DOHH2 (cell line): ENCODE results near the gene TMEM79.

Experiments used
- H3F3A ChIP-seq: fragments of 200-600 bp; sonication (generic), shearing (Covaris generic); 2 replicates; pipeline ENCODE4 v1.6.0; 2016; ENCODE audit warnings: antibody characterized with exemption, mild to moderate bottlenecking; ENCODE audit not compliant: control insufficient read depth, insufficient read depth
- H3K27ac ChIP-seq: fragments of 200-600 bp; sonication (generic); 2 replicates; pipeline ENCODE4 v1.5.1; 2014; ENCODE audit warnings: low read depth, mild to moderate bottlenecking, low read length, moderate library complexity
- H3K27me3 ChIP-seq: fragments of 200-600 bp; sonication (generic); 2 replicates; pipeline ENCODE4 v1.6.1; 2014; ENCODE audit warnings: mild to moderate bottlenecking, low read length, mixed read lengths; ENCODE audit not compliant: control insufficient read depth
- H3K36me3 ChIP-seq: fragments of 200-600 bp; sonication (generic); 2 replicates; pipeline ENCODE4 v1.6.1; 2014; ENCODE audit warnings: mild to moderate bottlenecking, low read length, moderate library complexity, mixed read lengths; ENCODE audit not compliant: control insufficient read depth
- H3K4me1 ChIP-seq: fragments of 200-600 bp; sonication (generic); 2 replicates; pipeline ENCODE4 v1.6.1; 2014; ENCODE audit warnings: mild to moderate bottlenecking, low read length, mixed read lengths; ENCODE audit not compliant: control insufficient read depth
- H3K4me2 ChIP-seq: fragments of 200-600 bp; sonication (generic); 2 replicates; pipeline ENCODE4 v1.6.0; 2014; ENCODE audit warnings: mild to moderate bottlenecking, low read length, moderate library complexity
- H3K4me3 ChIP-seq: fragments of 200-600 bp; sonication (generic); 2 replicates; pipeline ENCODE4 v1.5.1; 2014; ENCODE audit warnings: mild to moderate bottlenecking, low read length, mixed read lengths
- H3K79me2 ChIP-seq: fragments of 200-600 bp; sonication (generic); 2 replicates; pipeline ENCODE4 v1.6.1; 2014; ENCODE audit warnings: mild to moderate bottlenecking, low read length, mixed read lengths; ENCODE audit not compliant: control insufficient read depth
- H3K9me2 ChIP-seq: fragments of 200-600 bp; sonication (generic); replicated peaks from 2 replicates; pipeline ENCODE4 v1.6.1; 2014; ENCODE audit warnings: mild to moderate bottlenecking, low read length, mixed read lengths; ENCODE audit not compliant: control insufficient read depth
- H3K9me3 ChIP-seq: fragments of 200-600 bp; sonication (generic); 2 replicates; pipeline ENCODE4 v1.6.1; 2014; ENCODE audit warnings: antibody characterized with exemption, low read length, mixed read lengths; ENCODE audit not compliant: control insufficient read depth, insufficient read depth
- H4K20me1 ChIP-seq: fragments of 200-600 bp; sonication (generic); 2 replicates; pipeline ENCODE4 v1.6.0; 2014; ENCODE audit warnings: low read depth, mild to moderate bottlenecking, antibody characterized with exemption, low read length, moderate library complexity; ENCODE audit not compliant: control insufficient read depth, insufficient read depth
- EZH2phosphoT487 ChIP-seq: fragments of 200-600 bp; sonication (generic); IDR thresholded peaks from 2 replicates; pipeline ENCODE4 v1.6.1; 2017; ENCODE audit warnings: borderline replicate concordance, mild to moderate bottlenecking, antibody characterized with exemption, low read length, moderate library complexity, mixed read lengths
- TF ChIP-seq, protein P1 (sequence below): fragments of 200-600 bp; sonication (generic); IDR thresholded peaks from one replicate; pipeline ENCODE4 v1.5.1; 2014; ENCODE audit warnings: antibody characterized with exemption, mild to moderate bottlenecking, low read depth, low read length; ENCODE audit not compliant: poor library complexity, severe bottlenecking

The TMEM79 gene

DNA sequence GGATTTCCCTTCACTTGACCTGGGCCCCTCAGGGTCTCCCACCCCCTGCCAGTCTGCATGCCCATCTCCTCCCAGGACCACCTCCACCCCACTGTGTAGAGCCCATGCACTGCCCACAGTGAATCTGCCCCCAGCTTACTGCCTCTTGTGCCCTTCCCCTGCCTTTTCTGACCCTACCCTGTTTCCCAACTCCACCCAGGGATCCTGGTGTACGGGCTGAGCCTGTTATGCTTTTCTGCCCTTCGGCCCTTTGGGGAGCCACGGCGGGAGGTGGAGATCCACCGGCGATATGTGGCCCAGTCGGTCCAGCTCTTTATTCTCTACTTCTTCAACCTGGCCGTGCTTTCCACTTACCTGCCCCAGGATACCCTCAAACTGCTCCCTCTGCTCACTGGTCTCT is 1.9 kb downstream of the TMEM79 start:
- TF ChIP-seq EZH2phosphoT487: no peak
- TF ChIP-seq, protein P1, sequence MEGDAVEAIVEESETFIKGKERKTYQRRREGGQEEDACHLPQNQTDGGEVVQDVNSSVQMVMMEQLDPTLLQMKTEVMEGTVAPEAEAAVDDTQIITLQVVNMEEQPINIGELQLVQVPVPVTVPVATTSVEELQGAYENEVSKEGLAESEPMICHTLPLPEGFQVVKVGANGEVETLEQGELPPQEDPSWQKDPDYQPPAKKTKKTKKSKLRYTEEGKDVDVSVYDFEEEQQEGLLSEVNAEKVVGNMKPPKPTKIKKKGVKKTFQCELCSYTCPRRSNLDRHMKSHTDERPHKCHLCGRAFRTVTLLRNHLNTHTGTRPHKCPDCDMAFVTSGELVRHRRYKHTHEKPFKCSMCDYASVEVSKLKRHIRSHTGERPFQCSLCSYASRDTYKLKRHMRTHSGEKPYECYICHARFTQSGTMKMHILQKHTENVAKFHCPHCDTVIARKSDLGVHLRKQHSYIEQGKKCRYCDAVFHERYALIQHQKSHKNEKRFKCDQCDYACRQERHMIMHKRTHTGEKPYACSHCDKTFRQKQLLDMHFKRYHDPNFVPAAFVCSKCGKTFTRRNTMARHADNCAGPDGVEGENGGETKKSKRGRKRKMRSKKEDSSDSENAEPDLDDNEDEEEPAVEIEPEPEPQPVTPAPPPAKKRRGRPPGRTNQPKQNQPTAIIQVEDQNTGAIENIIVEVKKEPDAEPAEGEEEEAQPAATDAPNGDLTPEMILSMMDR: no peak
- Histone ChIP-seq H3K4me3 (no peak overlapping the region), H3F3A (0 out of 2 replicates have a peak, but pooled peaks cover 3% of the 10 kb centered on the region), H3K4me1 (peaks cover 15% of the 10 kb centered on the region), H3K9me2 (no peaks in the 10 kb centered on the region), H4K20me1 (0 out of 2 replicates have a peak, but pooled peaks cover 1% of the 10 kb centered on the region), H3K79me2 (peaks cover 32% of the 10 kb centered on the region), H3K36me3 (peaks cover 15% of the 10 kb centered on the region), H3K4me2 (no peak overlapping the region), H3K27me3 (no peaks in the 10 kb centered on the region), H3K9me3 (no peaks in the 10 kb centered on the region), H3K27ac (no peak overlapping the region)

DNA sequence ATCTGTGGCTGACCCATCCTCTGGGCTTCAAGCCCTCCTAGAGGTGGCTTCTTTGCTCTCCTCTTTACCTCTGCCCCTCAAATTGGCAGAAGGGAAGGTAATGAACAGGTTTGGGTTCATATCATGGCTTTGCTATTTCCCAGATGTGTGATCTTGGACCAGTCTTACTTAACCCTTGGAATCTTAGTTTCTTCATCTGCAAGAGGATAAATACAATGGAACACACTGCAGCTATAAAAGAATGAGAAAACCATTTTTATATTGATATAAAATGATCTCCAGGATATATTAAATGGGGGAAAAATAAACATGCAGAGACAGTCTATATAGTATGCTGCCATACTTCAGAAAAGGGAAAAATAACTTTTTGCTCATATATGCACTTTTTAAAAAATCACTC is 5.7 kb downstream of the TMEM79 start:
- Histone ChIP-seq H3K4me3 (no peak overlapping the region), H3K4me2 (no peak overlapping the region), H3K36me3 (peaks cover 13% of the 10 kb centered on the region; the same call in 1 of the 2 replicates), H4K20me1 (no peaks in the 10 kb centered on the region), H3K4me1 (no peaks in the 10 kb centered on the region), H3K79me2 (no peaks in the 10 kb centered on the region), H3K9me2 (no peaks in the 10 kb centered on the region), H3K27ac (no peak overlapping the region), H3F3A (0 out of 2 replicates have a peak, but pooled peaks cover 3% of the 10 kb centered on the region), H3K27me3 (no peaks in the 10 kb centered on the region), H3K9me3 (no peaks in the 10 kb centered on the region)
- TF ChIP-seq, protein P1: no peak
- TF ChIP-seq EZH2phosphoT487: no peak

DNA sequence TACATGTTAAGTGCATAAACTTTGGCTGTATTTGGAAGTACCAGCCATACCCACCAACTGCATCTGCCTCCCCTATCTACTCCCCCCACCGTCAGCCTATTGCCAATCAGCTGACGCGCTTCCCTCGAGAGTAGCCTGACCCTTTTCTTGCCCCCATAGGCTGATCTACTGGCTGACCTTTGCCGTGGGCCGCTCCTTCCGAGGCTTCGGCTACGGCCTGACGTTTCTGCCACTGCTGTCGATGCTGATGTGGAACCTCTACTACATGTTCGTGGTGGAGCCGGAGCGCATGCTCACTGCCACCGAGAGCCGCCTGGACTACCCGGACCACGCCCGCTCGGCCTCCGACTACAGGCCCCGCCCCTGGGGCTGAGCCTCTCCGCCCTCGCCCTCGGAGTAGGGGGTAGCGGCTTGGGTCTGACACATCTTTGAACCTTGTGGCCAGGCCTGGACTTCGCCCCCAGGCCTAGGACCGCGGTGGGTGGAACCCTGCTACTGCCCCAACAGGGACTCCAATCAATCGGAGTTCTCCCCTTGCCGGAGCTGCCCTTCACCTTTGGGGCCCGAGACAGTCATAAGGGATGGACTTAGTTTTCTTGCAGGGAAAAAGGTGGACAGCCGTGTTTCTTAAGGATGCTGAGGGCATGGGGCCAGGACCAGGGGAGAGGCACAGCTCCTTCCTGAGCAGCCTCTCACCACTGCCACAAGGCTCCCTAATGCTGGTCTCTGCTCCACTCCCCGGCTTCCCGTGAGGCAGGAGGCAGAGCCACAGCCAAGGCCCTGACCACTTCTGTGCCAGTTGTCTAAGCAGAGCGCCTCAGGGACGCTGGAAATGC is 7.3 kb downstream of the TMEM79 start:
- Histone ChIP-seq H3K4me2 (no peak overlapping the region), H3K27me3 (no peaks in the 10 kb centered on the region), H3K36me3 (peaks cover 10% of the 10 kb centered on the region; the same call in 1 of the 2 replicates), H3K27ac (no peak overlapping the region), H3K79me2 (no peaks in the 10 kb centered on the region), H4K20me1 (no peaks in the 10 kb centered on the region), H3K4me3 (no peak overlapping the region), H3K9me2 (no peaks in the 10 kb centered on the region), H3F3A (0 out of 2 replicates have a peak, but pooled peaks cover 3% of the 10 kb centered on the region), H3K4me1 (no peaks in the 10 kb centered on the region; the same call in 1 of the 2 replicates), H3K9me3 (no peaks in the 10 kb centered on the region)
- no peak for TF ChIP-seq EZH2phosphoT487
- TF ChIP-seq, protein P1: no peak
